ENCODE results near the gene MOGAT1.
"Not testable (repeated sequence)": the region's sequence is repeated elsewhere in the genome, so short reads cannot be mapped to it uniquely, and the experiment has no call there.

Gene MOGAT1

GRCh38 chr2:222707102-222707688 is 35.7 kb downstream of the MOGAT1 start:
- no peak for DNase-seq (ENCODE audit: low read depth, low spot score)
- H3K4me3 ChIP-seq (ENCODE audit: low read length), result no peak overlapping the region

GRCh38 chr2:222707689-222708273 is 36.3 kb downstream of the MOGAT1 start:
- DNase-seq (ENCODE audit: low read depth, low spot score), result peak; percentile 35

GRCh38 chr2:222708274-222708710 is 36.8 kb downstream of the MOGAT1 start:
- peak; percentile 58 for DNase-seq (ENCODE audit: low read depth, low spot score)
- no peak overlapping the region for H3K4me3 ChIP-seq (ENCODE audit: low read length)

More at GRCh38 chr2:222707689-222708273, 36.3 kb downstream of the MOGAT1 start:
- no peak overlapping the region for H3K4me3 ChIP-seq (ENCODE audit: low read length)

- H3K4me3 ChIP-seq (ENCODE audit: low read length), result no peak overlapping the region
- no peak for DNase-seq (ENCODE audit: low read depth, low spot score)
Measured at GRCh38 chr2:222709191-222709891, 37.9 kb downstream of the MOGAT1 start.

GRCh38 chr2:222710736-222711135 is 39.3 kb downstream of the MOGAT1 start:
- no peak overlapping the region for H3K4me3 ChIP-seq (ENCODE audit: low read length)
- DNase-seq (ENCODE audit: low read depth, low spot score), result no peak

GRCh38 chr2:222711315-222711940 is 40.0 kb downstream of the MOGAT1 start:
- H3K4me3 ChIP-seq (ENCODE audit: low read length), result no peak overlapping the region
- no peak for DNase-seq (ENCODE audit: low read depth, low spot score)

- no peak for DNase-seq (ENCODE audit: low read depth, low spot score)
- no peak overlapping the region for H3K4me3 ChIP-seq (ENCODE audit: low read length)
Measured at GRCh38 chr2:222713002-222713401, 41.5 kb downstream of the MOGAT1 start.

- H3K4me3 ChIP-seq (ENCODE audit: low read length), result no peak overlapping the region
- no peak for DNase-seq (ENCODE audit: low read depth, low spot score)
Measured at GRCh38 chr2:222714361-222715241, 43.1 kb downstream of the MOGAT1 start.

- peak overlapping the region; percentile 5 for H3K4me3 ChIP-seq (ENCODE audit: low read length)
- peak; percentile 75 for DNase-seq (ENCODE audit: low read depth, low spot score)
Measured at GRCh38 chr2:222715742-222716141, 44.3 kb downstream of the MOGAT1 start.

- not testable (repeated sequence) for H3K4me3 ChIP-seq (ENCODE audit: low read length); DNase-seq (ENCODE audit: low read depth, low spot score)
Measured at GRCh38 chr2:222719787-222720186, 48.3 kb downstream of the MOGAT1 start.

- not testable (repeated sequence) for H3K4me3 ChIP-seq (ENCODE audit: low read length); DNase-seq (ENCODE audit: low read depth, low spot score)
Measured at GRCh38 chr2:222721597-222721996, 50.1 kb downstream of the MOGAT1 start.

GRCh38 chr2:222722327-222722946 is 51.0 kb downstream of the MOGAT1 start:
- no peak overlapping the region for H3K4me3 ChIP-seq (ENCODE audit: low read length)
- no peak for DNase-seq (ENCODE audit: low read depth, low spot score)

GRCh38 chr2:222724208-222724607 is 52.8 kb downstream of the MOGAT1 start:
- no peak for DNase-seq (ENCODE audit: low read depth, low spot score)
- no peak overlapping the region for H3K4me3 ChIP-seq (ENCODE audit: low read length)

- no peak for DNase-seq (ENCODE audit: low read depth, low spot score)
- H3K4me3 ChIP-seq (ENCODE audit: low read length), result no peak overlapping the region
Measured at GRCh38 chr2:222728621-222729020, 57.2 kb downstream of the MOGAT1 start.

GRCh38 chr2:222730366-222730999 is 59.0 kb downstream of the MOGAT1 start:
- no peak overlapping the region for H3K4me3 ChIP-seq (ENCODE audit: low read length)
- peak; percentile 60 for DNase-seq (ENCODE audit: low read depth, low spot score)

- H3K4me3 ChIP-seq (ENCODE audit: low read length), result no peak overlapping the region
- no peak for DNase-seq (ENCODE audit: low read depth, low spot score)
Measured at GRCh38 chr2:222731201-222731621, 59.8 kb downstream of the MOGAT1 start.

- H3K4me3 ChIP-seq (ENCODE audit: low read length), result no peak overlapping the region
- no peak for DNase-seq (ENCODE audit: low read depth, low spot score)
Measured at GRCh38 chr2:222732489-222733178, 61.2 kb downstream of the MOGAT1 start.

GRCh38 chr2:222733470-222733845 is 62.0 kb downstream of the MOGAT1 start:
- DNase-seq (ENCODE audit: low read depth, low spot score), result no peak
- H3K4me3 ChIP-seq (ENCODE audit: low read length), result no peak overlapping the region

All from Jurkat, Clone E6-1 (cell line).